ENCODE data around the gene SEMA6A. TPM values are rescaled to one million over a fixed set of nuclear protein-coding genes. Genes with fewer than 3 reads are reported as not detected.

Gene SEMA6A
- total and polyA plus RNA-seq, 10 of the 15 experiments (the other 5 are each of a cell fraction or from before 2014, with no cell fraction given), result 0.16 to 10.2 (median 1.1) TPM

DNA sequence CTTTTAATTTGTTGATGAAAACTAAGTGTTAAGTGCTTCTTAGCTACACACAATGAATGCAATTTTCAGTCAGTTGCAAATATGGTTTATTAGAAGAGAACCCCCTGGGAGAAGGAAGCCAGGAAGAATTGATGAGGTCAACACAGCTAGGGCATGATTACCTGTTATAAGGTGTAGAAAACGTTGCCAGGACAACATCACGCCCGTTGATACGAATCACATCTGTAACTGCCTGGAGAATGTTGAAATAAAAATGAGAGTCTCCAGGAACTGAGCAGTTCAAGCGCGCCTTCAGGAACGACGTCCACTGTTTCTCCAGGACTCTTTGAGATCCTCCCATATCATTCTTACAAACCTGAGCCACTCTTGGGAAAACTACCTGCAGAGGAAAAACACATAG, 88.0 kb downstream of the SEMA6A start:
- DNase-seq (ENCODE audit: low read depth, low spot score) (no peak), ATAC-seq (no peak), FAIRE-seq (no peak)
- no peaks in the 10 kb centered on the region for H3K4me1 ChIP-seq (ENCODE audit: control insufficient read depth, insufficient read depth, low read length)
- H3K79me2 ChIP-seq (ENCODE audit: control insufficient read depth, insufficient read depth, low read length), result no peaks in the 10 kb centered on the region
- ChIA-PET RAD21 (ENCODE audit: unreplicated experiment) (no interaction called here), POLR2A (no interaction called here), SMC1A (ENCODE audit: uncharacterized antibody, unreplicated experiment) (interaction anchor here (0.6 to 0.8 kb wide), 2 partner anchors 20 to 69 kb away, joined by 3 read pairs; no protein-coding TSS in a partner anchor), CTCF (interaction anchor here (1.0 to 1.3 kb wide), 2 partner anchors 11 to 45 kb away, joined by 3 read pairs; no protein-coding TSS in a partner anchor)
- BruUV-seq (replicated peaks), result no TSS peak
- intact Hi-C loops (cut with micrococcal nuclease; ENCODE audit: unreplicated experiment) (no loop called here), in situ Hi-C loops (cut with MboI) (no loop called here)
- no peaks in the 10 kb centered on the region for H3K9me3 ChIP-seq (replicated peaks; ENCODE audit: control insufficient read depth, insufficient read depth, low read length)
- H4K20me1 ChIP-seq (ENCODE audit: control insufficient read depth, insufficient read depth), result no peaks in the 10 kb centered on the region
- TF ChIP-seq FOXM1 (IDR thresholded peaks at IDR 0.05; ENCODE audit: low read depth, low read length) (no peak), EGR1 (IDR thresholded peaks at IDR 0.05; ENCODE audit: borderline replicate concordance in 1 of 2, low read depth in 2 of 2, low read length in 2 of 2) (no peak), SREBF2 (IDR thresholded peaks at IDR 0.05; ENCODE audit: low read length) (no peak), RAD21 (IDR thresholded peaks at IDR 0.05; ENCODE audit: insufficient read depth, low read depth, low read length) (no peak), ZSCAN29 (IDR thresholded peaks at IDR 0.05) (no peak), TAF1 (IDR thresholded peaks at IDR 0.05; ENCODE audit: borderline replicate concordance, low read depth, low read length) (no peak), LARP7 (IDR thresholded peaks at IDR 0.05) (no peak)
- TF ChIP-seq, protein P1, sequence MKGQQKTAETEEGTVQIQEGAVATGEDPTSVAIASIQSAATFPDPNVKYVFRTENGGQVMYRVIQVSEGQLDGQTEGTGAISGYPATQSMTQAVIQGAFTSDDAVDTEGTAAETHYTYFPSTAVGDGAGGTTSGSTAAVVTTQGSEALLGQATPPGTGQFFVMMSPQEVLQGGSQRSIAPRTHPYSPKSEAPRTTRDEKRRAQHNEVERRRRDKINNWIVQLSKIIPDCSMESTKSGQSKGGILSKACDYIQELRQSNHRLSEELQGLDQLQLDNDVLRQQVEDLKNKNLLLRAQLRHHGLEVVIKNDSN (IDR thresholded peaks at IDR 0.05; ENCODE audit: borderline replicate concordance, extremely low read length, insufficient read depth, low read depth, low read length), result no peak
- TF ChIP-seq, protein P2, sequence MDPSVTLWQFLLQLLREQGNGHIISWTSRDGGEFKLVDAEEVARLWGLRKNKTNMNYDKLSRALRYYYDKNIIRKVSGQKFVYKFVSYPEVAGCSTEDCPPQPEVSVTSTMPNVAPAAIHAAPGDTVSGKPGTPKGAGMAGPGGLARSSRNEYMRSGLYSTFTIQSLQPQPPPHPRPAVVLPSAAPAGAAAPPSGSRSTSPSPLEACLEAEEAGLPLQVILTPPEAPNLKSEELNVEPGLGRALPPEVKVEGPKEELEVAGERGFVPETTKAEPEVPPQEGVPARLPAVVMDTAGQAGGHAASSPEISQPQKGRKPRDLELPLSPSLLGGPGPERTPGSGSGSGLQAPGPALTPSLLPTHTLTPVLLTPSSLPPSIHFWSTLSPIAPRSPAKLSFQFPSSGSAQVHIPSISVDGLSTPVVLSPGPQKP (IDR thresholded peaks at IDR 0.05; ENCODE audit: low read depth, low read length), result no peak
- TF ChIP-seq, protein P3, sequence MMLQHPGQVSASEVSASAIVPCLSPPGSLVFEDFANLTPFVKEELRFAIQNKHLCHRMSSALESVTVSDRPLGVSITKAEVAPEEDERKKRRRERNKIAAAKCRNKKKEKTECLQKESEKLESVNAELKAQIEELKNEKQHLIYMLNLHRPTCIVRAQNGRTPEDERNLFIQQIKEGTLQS (IDR thresholded peaks at IDR 0.05; ENCODE audit: borderline replicate concordance, extremely low read depth, low read depth, low read length), result no peak
- TF ChIP-seq, protein P4, sequence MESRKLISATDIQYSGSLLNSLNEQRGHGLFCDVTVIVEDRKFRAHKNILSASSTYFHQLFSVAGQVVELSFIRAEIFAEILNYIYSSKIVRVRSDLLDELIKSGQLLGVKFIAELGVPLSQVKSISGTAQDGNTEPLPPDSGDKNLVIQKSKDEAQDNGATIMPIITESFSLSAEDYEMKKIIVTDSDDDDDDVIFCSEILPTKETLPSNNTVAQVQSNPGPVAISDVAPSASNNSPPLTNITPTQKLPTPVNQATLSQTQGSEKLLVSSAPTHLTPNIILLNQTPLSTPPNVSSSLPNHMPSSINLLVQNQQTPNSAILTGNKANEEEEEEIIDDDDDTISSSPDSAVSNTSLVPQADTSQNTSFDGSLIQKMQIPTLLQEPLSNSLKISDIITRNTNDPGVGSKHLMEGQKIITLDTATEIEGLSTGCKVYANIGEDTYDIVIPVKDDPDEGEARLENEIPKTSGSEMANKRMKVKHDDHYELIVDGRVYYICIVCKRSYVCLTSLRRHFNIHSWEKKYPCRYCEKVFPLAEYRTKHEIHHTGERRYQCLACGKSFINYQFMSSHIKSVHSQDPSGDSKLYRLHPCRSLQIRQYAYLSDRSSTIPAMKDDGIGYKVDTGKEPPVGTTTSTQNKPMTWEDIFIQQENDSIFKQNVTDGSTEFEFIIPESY (IDR thresholded peaks at IDR 0.05), result no peak
- no peaks in the 10 kb centered on the region; a peak in 1 of 4 replicates for H3K36me3 ChIP-seq (ENCODE audit: control insufficient read depth in 2 of 2, insufficient read depth in 2 of 2, low read length in 1 of 2)
- WGBS (ENCODE audit: insufficient coverage, insufficient replicate concordance, low lambda C conversion rate, missing lambda C conversion rate), result 43% methylated on average over 8 of the region's 8 CpGs
- H3K4me2 ChIP-seq (ENCODE audit: control insufficient read depth, insufficient read depth), result no peak overlapping the region
- no peak overlapping the region for H2AFZ ChIP-seq (ENCODE audit: control insufficient read depth, low read depth, low read length)
- no peak overlapping the region for H3K9ac ChIP-seq (ENCODE audit: control insufficient read depth, insufficient read depth, low read length)
- no peaks in the 10 kb centered on the region for H3K27me3 ChIP-seq (replicated peaks in 1 of 2; ENCODE audit: control insufficient read depth in 2 of 2, insufficient read depth in 2 of 2, low read length in 1 of 2)
- no peak overlapping the region for H3K4me3 ChIP-seq
- H3K27ac ChIP-seq (ENCODE audit: control insufficient read depth, insufficient read depth), result no peak overlapping the region
